WTC11 (cell line): ENCODE data around the gene GPER1.

Source experiments
- ATF1 ChIP-seq: sonication (generic); formaldehyde crosslinking; IDR thresholded peaks from 2 replicates; pipeline ENCODE4 v1.8.1; 2023; ENCODE audit warnings: mild to moderate bottlenecking, moderate library complexity, missing genetic modification reagents
- CREB1 ChIP-seq: sonication (generic); formaldehyde crosslinking; IDR thresholded peaks from 2 replicates; pipeline ENCODE4 v1.8.0; 2023; ENCODE audit warnings: mild to moderate bottlenecking, missing genetic modification reagents
- GRHL2 ChIP-seq: fragments of 250-450 bp; sonication (Bioruptor Pico); IDR thresholded peaks from 2 replicates; pipeline ENCODE4 v1.8.0; 2022; ENCODE audit warnings: mild to moderate bottlenecking, moderate library complexity; ENCODE audit not compliant: insufficient replicate concordance, severe bottlenecking
- JUN ChIP-seq: sonication (generic); formaldehyde crosslinking; IDR thresholded peaks from 2 replicates; pipeline ENCODE4 v1.8.0; 2023; ENCODE audit warnings: mild to moderate bottlenecking, missing genetic modification reagents
- SP1 ChIP-seq: sonication (generic); formaldehyde crosslinking; conservative IDR thresholded peaks from 2 replicates; pipeline ENCODE4 v1.8.1; 2022; ENCODE audit warnings: missing genetic modification reagents
- TEAD4 ChIP-seq: sonication (generic); formaldehyde crosslinking; IDR thresholded peaks from 2 replicates; pipeline ENCODE4 v1.8.0; 2022; ENCODE audit warnings: mild to moderate bottlenecking, missing genetic modification reagents
- ZNF121 ChIP-seq: sonication (generic); formaldehyde crosslinking; IDR thresholded peaks from 2 replicates; pipeline ENCODE4 v1.8.0; 2023; ENCODE audit warnings: missing genetic modification reagents
- ZNF138 ChIP-seq: sonication (generic); formaldehyde crosslinking; conservative IDR thresholded peaks from 2 replicates; pipeline ENCODE4 v1.8.1; 2022; ENCODE audit warnings: mild to moderate bottlenecking, moderate library complexity, missing genetic modification reagents
- ZNF423 ChIP-seq: fragments of 250-450 bp; sonication (Bioruptor Pico); IDR thresholded peaks from 2 replicates; pipeline ENCODE4 v2.1.2; 2022; ENCODE audit warnings: mild to moderate bottlenecking, moderate library complexity
- TF ChIP-seq, protein P1 (sequence below): fragments of 200-600 bp; IDR thresholded peaks from 2 replicates; pipeline ENCODE4 v1.8.0; 2022; ENCODE audit warnings: antibody characterized with exemption
- TF ChIP-seq, protein P2 (sequence below): sonication (generic); formaldehyde crosslinking; IDR thresholded peaks from 2 replicates; pipeline ENCODE4 v1.8.1; 2023; ENCODE audit warnings: mild to moderate bottlenecking, missing genetic modification reagents, moderate library complexity
- TF ChIP-seq, protein P3 (sequence below): fragments of 250-450 bp; sonication (Bioruptor Pico); IDR thresholded peaks from 2 replicates; pipeline ENCODE4 v1.9.0; 2021; ENCODE audit warnings: moderate library complexity, mild to moderate bottlenecking, inconsistent platforms, borderline replicate concordance
- TF ChIP-seq, protein P4 (sequence below): sonication (generic); formaldehyde crosslinking; IDR thresholded peaks from 2 replicates; pipeline ENCODE4 v1.8.0; 2022; ENCODE audit warnings: mild to moderate bottlenecking, missing genetic modification reagents
- TF ChIP-seq, protein P5 (sequence below): sonication (generic); formaldehyde crosslinking; IDR thresholded peaks from 2 replicates; pipeline ENCODE4 v1.8.1; 2022; ENCODE audit warnings: mild to moderate bottlenecking, missing genetic modification reagents, moderate library complexity, borderline replicate concordance

DNA sequence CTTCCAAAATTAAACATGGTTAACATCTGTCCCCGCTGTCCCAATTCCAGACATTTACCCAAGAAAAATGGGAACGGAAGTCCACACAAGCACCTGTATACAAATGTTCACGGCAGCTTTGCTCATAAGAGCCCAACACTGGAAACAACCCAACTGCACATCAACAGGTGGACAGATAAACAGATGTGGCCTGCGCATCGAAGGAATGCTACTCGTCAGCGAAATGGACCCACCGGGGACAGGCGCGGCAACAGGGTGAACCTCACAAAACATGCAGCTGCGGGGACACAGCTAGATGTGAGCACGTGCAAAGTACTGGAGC is 22.7 kb upstream of the GPER1 start:
- TF ChIP-seq ZNF138 (CRISPR knock-in tag), result no peak
- TF ChIP-seq ATF1 (CRISPR knock-in tag), result no peak
- TF ChIP-seq SP1, result no peak
- TF ChIP-seq, protein P1, sequence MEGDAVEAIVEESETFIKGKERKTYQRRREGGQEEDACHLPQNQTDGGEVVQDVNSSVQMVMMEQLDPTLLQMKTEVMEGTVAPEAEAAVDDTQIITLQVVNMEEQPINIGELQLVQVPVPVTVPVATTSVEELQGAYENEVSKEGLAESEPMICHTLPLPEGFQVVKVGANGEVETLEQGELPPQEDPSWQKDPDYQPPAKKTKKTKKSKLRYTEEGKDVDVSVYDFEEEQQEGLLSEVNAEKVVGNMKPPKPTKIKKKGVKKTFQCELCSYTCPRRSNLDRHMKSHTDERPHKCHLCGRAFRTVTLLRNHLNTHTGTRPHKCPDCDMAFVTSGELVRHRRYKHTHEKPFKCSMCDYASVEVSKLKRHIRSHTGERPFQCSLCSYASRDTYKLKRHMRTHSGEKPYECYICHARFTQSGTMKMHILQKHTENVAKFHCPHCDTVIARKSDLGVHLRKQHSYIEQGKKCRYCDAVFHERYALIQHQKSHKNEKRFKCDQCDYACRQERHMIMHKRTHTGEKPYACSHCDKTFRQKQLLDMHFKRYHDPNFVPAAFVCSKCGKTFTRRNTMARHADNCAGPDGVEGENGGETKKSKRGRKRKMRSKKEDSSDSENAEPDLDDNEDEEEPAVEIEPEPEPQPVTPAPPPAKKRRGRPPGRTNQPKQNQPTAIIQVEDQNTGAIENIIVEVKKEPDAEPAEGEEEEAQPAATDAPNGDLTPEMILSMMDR, result no peak
- TF ChIP-seq, protein P2, sequence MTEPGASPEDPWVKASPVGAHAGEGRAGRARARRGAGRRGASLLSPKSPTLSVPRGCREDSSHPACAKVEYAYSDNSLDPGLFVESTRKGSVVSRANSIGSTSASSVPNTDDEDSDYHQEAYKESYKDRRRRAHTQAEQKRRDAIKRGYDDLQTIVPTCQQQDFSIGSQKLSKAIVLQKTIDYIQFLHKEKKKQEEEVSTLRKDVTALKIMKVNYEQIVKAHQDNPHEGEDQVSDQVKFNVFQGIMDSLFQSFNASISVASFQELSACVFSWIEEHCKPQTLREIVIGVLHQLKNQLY (CRISPR knock-in tag), result no peak
- TF ChIP-seq, protein P3, sequence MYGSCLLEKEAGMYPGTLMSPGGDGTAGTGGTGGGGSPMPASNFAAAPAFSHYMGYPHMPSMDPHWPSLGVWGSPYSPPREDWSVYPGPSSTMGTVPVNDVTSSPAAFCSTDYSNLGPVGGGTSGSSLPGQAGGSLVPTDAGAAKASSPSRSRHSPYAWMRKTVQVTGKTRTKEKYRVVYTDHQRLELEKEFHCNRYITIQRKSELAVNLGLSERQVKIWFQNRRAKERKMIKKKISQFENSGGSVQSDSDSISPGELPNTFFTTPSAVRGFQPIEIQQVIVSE (CRISPR knock-in tag), result no peak
- no peak for TF ChIP-seq JUN
- TF ChIP-seq CREB1 (CRISPR knock-in tag), result no peak
- TF ChIP-seq TEAD4 (CRISPR knock-in tag), result no peak
- TF ChIP-seq ZNF423 (CRISPR knock-in tag), result no peak
- no peak for TF ChIP-seq ZNF121 (CRISPR knock-in tag)
- TF ChIP-seq, protein P4, sequence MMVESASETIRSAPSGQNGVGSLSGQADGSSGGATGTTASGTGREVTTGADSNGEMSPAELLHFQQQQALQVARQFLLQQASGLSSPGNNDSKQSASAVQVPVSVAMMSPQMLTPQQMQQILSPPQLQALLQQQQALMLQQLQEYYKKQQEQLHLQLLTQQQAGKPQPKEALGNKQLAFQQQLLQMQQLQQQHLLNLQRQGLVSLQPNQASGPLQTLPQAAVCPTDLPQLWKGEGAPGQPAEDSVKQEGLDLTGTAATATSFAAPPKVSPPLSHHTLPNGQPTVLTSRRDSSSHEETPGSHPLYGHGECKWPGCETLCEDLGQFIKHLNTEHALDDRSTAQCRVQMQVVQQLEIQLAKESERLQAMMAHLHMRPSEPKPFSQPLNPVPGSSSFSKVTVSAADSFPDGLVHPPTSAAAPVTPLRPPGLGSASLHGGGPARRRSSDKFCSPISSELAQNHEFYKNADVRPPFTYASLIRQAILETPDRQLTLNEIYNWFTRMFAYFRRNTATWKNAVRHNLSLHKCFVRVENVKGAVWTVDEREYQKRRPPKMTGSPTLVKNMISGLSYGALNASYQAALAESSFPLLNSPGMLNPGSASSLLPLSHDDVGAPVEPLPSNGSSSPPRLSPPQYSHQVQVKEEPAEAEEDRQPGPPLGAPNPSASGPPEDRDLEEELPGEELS, result no peak
- TF ChIP-seq, protein P5, sequence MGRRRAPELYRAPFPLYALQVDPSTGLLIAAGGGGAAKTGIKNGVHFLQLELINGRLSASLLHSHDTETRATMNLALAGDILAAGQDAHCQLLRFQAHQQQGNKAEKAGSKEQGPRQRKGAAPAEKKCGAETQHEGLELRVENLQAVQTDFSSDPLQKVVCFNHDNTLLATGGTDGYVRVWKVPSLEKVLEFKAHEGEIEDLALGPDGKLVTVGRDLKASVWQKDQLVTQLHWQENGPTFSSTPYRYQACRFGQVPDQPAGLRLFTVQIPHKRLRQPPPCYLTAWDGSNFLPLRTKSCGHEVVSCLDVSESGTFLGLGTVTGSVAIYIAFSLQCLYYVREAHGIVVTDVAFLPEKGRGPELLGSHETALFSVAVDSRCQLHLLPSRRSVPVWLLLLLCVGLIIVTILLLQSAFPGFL (CRISPR knock-in tag), result no peak
- TF ChIP-seq GRHL2 (CRISPR knock-in tag), result no peak
